Stimulated activated CD8-positive, alpha-beta memory T cell treated with anti-CD3 and anti-CD28 coated beads, Interleukin-12 subunit alpha, Interleukin-12 subunit beta, amount 100 ng/mL, for 1 hour (primary cell): Measurements from ENCODE around the gene FUCA1.
A peak's percentile ranks its signal among the peaks of the same experiment; 100 is the strongest.
"Not testable (repeated sequence)": the region's sequence is repeated elsewhere in the genome, so short reads cannot be mapped to it uniquely, and the experiment has no call there.

Source experiments
- DNase-seq: peaks from one replicate; pipeline ENCODE4 v3.0.0-alpha.2; 2020; ENCODE audit warnings: low read depth

The FUCA1 gene

DNA sequence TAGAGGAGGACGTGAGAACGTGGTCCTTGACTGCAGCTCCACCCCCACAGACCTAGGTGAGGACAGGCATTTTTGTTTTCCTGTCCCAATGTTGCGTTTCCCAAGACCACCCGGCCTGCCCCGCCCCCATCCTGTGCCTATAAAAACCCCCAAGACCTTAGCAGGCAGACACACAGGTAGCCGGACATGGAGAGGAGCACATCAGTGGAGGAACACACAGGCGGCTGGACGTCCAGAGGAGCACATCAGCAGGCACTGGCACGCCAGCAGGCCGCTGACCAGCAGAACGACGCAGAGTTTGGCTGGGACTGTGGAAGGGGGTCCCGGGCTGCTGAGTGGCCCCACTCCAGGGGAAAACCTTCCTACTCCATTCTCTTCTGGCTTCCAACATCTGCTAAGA lies 30.2 kb downstream of the FUCA1 start:
- no peak for DNase-seq

DNA sequence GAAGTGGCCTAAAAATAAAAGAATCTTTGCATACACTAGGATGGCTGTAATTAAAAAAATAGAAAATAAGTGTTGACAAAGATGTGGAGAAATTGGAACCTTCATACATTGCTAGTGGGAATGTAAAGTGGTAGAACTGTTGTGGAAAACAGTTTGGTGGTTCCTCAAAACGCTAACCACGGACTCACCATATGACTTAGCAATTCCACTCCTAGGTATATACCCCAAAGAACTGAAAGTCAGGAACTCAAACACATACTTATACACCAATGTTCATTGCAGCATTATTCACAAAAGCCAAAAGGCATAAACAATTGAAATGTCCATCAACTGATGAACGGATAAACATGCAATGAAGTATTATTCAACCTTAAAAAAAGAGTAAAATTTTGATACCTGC lies 32.1 kb downstream of the FUCA1 start:
- DNase-seq, result no peak

DNA sequence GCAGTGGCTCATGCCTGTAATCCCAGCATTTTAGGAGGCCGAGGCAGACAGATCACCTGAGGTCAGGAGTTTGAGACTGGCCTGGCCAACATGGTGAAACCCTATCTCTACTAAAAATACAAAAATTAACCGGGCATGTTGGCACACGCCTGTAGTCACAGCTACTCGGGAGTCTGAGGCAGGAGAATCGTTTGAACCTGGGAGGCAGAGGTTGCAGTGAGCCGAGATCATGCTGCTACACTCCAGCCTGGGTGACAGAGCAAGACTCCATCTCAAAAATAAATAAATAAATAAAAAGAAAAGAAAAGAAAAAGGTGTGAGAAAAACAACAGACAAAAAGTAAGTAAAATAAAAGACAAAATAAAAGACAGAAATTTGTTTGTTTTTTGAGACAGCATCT lies 33.9 kb downstream of the FUCA1 start:
- not testable (repeated sequence) for DNase-seq

DNA sequence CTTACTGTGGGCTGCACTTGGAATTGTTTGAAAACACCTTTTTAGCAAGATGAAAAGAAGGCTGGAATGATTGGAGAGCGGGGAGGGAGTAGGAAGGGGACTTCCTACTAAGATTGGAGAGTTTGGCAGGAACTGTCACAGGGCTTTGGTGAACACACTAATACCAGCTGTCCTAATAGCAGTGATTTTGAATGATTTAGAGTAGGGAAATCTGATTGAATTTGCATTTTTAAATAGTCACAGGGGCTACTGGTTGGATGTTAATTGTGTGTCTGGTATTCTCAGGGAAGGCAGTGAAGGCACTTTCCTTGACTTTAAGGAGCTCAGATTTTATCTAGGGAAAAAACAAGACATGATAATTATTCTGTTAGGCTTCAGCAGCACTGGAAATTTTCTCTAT lies 40.4 kb downstream of the FUCA1 start:
- no peak for DNase-seq

DNA sequence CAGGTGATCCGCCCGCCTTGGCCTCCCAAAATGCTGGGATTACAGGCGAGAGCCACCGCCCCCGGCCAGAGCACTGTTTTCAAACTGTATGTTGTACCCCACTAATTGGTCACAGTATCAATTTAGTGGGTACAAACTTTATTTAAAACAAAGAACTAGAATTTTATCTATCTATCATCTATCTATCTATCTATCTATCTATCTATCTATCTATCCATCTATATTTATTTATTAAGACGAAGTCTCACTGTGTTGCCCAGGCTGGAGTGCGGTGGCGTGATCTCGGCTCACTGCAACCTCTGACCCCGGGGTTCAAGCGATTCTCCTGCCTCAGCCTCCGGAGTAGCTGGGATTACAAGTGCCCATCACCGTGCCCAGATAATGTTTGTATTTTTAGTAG lies 41.5 kb downstream of the FUCA1 start:
- DNase-seq, result not testable (repeated sequence)

DNA sequence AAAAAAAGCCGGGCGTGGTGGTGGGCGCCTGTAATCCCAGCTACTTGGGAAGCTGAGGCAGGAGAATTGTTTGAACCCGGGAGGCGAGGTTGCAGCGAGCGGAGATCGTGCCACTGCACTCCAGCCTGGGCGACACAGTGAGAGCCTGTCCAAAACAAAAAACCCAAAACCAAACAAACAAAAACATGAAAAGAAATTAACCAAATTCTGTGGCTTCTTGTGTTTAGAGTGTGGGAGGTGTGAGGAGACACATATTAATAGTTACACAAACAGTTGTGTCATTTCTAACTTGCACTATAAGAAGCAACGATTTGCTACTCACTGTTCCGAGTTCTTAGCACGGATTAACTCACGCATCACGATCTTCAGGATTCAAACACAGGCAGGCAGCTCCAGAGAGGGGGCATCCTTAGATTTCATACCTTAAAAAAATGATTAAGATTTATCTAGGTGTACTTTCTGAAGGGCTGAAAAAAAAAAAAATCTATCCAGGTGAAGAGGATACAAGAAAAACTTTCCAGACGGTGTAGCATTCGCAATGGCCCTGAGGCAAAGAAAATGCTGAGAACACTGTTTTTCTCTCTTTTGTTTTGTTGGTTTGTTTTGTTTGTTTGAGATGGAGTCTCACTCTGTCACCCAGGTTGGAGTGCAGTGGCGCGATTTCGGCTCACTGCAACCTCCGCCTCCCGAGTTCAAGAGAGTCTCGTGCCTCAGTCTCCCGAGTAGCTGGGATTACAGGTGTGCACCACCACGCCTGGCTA lies 42.1 kb downstream of the FUCA1 start:
- no peak for DNase-seq

DNA sequence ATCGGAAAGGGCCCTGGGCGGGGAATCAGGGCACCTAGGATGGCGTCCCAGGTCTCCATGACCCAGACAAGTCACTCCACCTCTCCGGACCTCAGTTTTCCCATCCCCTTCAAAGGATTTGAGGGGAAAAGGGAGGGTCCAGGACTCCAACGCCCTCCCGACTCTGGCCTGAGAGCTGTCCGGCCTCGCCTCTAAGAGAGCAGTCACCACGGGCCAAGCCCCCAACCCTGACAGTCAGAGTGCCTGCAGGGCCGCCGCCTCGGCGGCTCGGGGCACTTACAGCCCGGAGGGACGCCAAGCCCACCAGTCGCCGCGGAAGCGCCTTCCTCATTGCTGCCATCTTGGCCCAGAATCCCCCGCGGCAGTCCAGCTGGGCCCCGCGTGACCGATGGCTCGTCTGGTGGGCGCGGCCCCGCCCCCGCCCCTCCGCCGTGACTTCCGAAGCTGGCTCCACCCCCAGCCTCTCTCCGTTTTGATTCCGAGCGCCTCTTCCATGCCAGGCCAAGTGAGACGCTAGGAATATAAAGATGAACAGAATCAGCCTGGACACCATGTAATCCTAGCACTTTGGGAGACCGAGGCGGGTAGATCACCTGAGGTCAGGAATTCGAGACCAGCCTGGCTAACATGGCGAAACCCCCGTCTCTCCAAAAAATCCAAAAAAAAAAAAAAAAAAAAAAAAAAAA lies 42.9 kb downstream of the FUCA1 start, which contains the start of gene HMGCL:
Gene HMGCL (minus strand): TSS at position 354 of the 686 bp plus-strand sequence. CDS start 14 bp downstream, at position 340.
- peak; percentile 79 for DNase-seq

DNA sequence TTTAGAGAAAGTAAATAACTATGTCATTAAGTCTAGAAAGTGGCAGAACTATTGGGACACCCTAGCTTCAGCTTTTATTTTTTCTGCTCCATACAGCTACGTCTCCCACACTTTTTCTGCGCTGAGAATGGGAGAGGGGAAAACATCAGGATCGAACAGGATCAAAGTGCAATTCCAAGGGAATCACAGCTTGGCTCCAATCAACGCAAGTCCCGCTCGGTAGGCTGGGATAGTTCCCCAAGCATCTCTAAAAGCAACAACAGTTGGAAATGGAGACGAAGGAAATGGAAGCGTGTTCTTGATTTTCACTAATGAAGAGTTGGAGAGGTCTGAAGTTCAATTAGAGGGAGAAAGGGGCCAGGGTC lies 43.4 kb downstream of the FUCA1 start:
- DNase-seq, result no peak

DNA sequence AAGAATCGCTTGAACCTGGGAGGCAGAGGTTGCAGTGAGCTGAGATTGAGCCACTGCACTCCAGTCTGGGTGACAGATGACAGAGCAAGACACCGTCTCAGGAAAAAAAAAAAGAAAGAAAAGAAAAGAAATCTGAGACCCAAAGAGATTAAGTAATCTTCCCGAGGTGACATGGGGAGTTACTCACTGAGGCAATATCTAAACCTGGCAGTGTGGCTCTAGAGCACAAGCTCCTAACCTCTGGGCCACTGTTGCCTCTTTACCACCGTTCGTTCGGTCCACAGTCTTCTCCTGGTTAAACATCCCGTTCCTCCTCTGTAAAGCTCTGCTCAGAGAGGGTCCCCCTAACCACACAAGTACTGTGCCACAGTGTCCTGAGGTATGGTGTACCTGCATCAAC lies 44.3 kb downstream of the FUCA1 start:
- no peak for DNase-seq

DNA sequence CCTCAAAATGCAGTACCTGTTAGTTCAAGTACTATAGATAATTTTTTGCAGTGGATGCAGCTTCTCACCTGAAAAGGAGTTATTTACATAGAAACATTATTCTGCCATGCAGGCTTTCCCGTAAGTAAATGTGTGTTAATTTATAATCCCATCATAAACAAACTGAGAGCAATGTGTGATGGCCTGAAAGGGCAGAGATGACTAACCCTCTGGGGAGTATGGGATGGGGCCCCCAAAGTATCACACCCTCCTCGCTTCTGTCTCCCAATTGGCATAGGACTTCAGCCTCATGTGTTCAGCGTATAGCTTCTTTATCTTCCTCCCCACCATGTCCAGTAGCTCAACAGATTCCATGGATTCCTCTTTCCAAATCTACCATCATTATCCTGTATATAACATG lies 50.5 kb downstream of the FUCA1 start:
- DNase-seq, result no peak

DNA sequence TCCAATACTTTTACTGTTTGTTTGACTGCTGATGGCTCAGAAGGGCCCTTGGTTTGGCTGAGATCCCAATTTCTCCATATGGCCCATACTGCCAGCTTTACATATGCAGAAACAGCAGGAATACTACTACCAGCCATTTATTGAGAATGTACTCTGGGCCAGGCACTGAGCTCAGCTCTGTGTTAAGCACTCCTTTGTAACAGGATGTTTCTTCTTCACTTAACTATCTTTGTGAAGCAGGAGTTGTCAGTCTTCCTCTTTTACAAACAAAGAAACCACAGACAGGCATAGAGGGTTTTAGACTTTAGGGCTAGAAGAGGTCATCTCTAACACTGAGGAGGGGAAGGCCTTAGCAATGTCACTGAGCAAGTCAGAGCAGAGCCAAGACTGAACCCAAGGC lies 51.2 kb downstream of the FUCA1 start:
- DNase-seq, result no peak

DNA sequence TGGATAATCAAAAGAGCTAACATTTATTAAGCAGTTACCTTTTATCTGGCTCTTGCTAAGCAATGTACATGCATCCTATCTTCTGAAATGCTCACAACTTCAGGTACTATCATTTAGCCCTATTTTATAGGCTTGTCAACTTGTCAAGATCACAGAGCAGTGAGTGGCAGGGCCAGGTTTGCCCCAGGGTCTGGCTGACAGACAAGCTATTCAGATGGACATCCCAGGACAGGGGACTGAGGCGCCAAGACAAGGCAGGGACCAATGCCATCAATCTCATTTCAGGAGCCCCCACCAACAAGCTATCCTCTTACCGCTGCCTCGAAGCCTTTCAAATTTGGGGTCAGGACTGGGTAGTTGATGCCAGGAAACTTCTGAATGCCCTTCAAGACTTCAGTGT lies 51.7 kb downstream of the FUCA1 start:
- no peak for DNase-seq

DNA sequence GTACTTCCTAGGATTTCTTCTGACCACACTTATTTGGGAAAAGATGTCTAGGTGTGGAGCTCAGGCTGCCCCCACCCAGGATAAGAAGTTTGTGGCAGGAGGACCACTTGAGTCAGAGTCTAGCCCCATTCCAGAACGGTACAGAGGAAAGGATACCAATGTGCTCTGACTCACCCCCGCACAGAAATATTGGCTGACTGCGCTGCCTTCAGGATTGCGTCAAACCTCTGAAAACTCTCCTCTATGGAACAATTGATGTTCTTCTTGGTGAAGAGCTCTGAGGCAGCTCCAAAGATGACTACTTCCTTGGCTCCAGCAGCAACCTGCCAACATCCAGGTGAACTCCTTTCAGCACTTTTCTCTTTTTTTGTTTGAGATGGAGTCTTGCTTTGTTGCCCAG lies 54.1 kb downstream of the FUCA1 start:
- no peak for DNase-seq

DNA sequence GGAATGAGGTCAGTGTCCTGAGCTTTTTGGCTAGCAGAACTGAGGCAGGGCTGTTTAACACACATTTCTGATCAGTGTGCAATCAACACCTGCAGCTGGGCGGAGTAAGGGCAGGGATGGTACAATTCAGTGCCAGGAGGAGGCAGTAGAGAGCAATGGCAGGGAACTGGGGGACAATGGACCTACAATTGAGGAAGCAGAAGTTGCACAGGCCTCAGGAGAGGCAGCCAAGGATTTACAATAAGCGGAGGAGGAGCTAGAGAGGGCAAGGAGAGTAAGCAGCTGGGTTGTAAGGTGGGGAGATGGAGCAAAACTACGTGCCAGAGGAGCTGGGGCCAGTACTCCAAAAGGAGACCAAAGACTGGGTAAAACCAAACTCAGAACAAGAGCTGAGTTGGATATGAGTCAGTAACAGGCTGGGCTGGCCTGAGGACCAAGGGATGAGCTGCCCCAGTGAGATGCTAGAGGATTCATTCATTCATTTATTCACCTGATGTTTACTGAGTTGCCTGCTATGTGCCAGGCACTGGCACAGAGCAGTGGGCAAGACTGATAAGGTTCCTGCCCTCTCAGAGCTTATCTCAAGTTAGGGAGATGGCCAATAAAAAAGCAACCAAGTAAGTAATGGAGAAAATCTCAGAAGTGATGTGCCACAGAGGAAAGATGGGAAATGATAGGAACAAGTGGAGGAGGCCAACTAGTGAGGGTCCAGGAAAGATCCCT lies 57.1 kb downstream of the FUCA1 start:
- DNase-seq, result no peak

DNA sequence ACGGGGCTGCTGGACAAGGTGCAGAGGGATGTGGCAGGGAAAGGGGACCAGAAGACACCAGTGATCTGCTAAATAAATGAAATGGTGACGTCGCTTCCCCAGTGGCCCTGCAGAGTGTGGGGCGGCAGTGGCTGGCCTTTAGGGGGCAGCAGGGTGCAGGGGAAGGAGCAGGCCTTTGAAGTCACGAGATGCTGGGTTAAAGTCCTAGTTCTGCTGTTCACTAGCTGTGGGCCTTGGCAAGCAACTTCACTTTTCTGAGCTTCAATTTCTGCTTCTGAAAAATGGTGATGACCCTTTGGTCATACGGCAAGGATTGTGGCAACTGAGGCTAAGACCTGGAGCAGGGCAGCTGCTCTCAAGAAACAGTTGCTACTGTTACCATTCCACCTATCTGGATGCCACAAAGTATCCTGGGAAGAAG lies 58.3 kb downstream of the FUCA1 start:
- DNase-seq, result peak; percentile 70

DNA sequence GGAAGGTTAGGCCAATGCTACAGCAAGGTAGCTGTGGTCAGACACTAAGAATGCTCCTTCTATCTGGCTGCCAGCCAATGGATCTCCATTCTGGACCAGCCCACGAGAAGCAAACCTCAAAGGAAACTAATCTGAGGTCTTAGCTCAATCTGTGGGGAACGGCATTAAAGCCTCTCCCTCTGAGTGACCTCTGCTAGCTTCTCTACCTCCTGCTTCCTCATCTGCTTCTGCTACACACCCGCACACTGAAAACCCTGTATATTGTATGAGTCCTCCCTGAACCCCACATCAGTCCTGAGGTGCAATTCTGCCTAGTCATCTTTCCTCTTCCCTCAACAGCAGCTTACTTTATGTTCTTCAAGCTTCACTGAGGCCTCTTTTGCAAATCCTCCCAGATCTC lies 60.6 kb downstream of the FUCA1 start:
- DNase-seq, result no peak

DNA sequence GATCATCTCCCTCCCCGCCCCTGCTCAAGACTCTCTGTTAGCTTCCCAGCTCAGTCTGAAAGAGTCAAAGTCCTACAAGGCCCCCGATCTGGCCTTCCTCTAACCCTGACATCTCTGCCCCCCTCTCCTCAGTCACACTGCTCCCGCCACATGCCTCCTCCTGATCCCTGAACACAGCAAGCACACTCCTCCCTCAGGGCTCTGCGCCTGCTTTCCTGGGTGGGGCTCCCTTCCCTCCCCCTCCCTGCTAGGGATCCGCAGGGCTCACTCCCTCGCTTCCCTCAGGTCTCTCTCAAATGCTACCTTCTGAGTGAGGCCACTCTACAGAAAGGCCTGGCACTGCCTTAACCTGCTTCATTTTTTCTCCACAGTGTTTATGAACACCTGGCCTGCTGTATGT lies 61.8 kb downstream of the FUCA1 start:
- DNase-seq, result no peak

DNA sequence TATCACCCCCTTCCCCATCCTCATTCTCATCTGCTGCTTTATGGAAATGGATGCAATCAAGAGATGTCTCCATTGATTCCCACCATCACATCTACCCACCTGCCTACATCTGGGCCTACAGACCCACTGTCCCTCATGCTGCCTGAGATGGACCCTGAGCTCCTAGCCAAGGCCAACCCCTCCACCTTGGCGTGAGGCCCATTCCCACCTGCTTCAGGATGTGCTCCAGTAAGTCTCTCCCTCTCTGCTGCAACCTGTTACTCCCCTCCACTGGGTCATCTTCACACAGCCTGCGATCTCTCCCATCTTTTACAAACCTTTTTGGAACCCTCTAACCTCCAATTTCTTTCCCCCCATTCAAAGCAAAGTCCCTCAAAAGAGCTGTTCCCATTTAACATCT lies 63.1 kb downstream of the FUCA1 start:
- DNase-seq, result no peak

DNA sequence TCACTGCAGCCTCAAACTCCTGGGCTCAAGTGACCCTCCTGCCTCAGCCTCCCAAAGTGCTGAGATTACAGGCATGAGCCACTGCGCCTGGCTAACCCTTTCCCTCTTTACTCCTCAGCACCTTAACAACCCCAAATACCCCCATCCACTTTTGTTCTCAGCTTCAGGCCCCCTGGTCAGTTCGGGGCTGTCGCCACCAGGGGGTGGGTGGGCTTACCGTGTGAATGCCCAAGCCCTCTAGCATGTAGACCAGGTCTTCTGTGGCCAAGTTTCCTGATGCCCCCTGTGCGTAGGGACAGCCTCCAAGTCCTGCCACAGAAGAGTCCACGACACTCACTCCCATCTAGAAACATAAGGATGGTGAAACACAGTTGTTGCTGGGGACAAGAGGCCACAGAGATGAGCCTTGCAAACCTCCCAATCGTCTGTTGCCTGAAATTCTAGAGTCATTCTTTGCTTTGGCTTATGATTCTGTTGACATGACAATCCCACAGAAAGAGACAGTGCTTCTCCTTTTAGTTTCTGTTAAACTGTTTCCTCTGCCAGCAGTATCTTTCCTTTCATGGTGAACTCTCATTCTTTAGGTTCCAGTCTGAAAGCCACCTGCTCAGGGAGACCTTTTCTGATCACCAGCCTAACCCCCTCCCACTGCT lies 63.8 kb downstream of the FUCA1 start:
- no peak for DNase-seq

DNA sequence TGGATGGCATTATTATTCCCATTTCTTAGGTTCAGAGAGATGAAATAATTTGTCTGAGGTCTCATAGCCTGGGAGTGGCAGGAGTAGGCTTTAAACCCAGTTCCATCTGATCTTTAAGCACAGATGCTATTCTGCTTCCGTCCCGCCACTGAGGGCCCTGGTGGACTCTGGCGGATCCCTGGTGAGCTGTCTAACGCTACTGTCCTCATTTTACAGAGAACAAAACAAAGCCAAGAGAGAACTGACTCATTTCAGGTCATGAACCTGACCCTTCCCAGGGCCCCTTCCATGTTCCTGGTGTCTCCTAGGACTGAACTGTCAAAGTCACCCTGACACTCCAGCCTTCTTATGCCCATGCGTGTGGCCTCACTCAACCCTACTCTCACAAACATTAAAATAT lies 64.4 kb downstream of the FUCA1 start:
- no peak for DNase-seq

DNA sequence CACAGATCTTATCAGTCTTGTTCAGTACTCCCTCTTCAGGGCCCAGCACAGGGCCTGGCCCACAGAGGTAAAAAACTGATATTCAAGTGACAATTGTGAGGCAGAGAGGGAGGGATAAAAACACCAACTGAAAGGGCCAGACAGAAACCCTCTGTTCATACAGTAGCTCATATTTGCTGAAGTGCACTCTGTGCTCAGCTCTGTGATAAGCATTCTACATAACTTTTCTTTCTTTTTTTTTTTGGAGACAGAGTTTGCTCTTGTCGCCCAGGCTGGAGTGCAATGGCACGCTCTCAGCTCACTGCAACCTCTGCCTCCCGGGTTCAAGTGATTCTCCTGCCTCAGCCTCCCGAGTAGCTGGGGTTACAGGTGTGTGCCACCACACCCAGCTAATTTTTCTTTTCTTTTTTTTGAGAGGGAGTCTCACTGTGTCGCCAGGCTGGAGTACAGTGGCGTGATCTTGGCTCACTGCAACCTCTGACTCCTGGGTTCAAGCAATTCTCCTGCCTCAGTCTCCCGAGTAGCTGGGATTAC lies 65.2 kb downstream of the FUCA1 start:
- DNase-seq, result not testable (repeated sequence)

DNA sequence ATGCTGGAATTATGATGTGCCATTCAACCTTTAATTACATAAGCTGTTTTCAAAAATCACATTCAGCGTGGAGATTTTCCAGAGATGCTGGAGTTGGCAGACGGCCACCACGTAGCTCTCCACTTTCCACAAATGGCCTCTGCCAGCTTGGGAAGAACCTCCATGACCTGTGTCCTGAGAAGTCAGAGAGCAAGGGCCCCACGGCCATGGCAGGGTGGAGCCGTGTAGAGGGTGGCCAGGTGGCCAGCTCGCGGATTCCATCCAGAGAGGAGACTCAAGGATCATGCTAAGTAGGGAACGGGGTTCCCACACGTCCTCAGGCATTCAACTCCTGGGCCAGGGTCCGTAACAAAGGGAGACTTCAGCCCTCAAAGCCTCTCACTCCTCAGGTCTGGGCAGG lies 66.2 kb downstream of the FUCA1 start:
- no peak for DNase-seq
